Activated naive CD4-positive, alpha-beta T cell treated with anti-CD3 and anti-CD28 coated beads, Interleukin-2, amount 50 U/mL, for 16 hours (primary cell): ENCODE measurements around the gene GSTM5.
A peak's percentile ranks its signal among the peaks of the same experiment; 100 is the strongest.
"Not testable (repeated sequence)": the region's sequence is repeated elsewhere in the genome, so short reads cannot be mapped to it uniquely, and the experiment has no call there.

Source experiments
- DNase-seq: peaks from one replicate; pipeline ENCODE4 v3.0.0-alpha.2; 2020

GSTM5 gene

GRCh38 chr1:109762821-109763645, 51.0 kb downstream of the GSTM5 start:
- DNase-seq = peak; percentile 0

DNA sequence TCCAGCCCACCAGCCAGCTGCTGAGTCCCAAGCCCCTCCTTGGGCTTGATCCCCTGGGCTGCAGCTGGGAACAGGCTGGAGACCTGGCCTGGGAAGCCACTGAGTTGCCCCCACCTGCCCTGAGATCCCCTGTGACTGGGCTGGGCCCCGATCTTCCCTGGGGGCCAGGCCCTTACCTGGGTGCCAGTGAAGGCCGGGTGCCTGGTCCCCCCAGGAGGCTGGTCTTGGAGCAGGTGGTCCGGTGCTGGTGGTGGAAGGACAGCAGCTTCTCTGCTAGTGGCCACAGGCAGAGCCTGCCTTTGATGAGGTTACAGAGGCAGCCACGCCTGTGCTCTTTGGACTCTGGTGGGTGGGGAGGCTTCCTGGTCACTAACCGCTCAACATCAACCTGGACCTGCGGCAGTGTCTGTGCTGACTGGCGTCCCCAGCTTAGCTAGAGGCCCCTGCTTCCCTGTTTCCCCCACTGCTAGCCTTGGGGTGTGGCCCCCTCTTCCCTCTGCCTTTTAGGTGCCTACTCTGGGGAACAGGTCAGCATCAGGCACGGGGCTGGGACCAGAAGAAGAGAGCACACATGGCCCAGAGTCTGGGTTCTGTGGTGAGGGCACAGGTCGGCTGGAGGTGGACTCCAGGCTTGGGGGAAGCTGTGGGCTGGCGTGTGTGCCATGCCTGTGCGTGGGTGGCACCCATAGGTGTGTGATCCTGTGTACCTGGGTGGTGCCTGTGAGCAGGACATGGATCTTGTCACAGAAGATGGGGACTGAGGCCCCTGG, 51.8 kb downstream of the GSTM5 start, which contains the start of gene EPS8L3:
TSS of gene EPS8L3 (minus strand) at position 278 of the 770 bp plus-strand sequence. CDS start 2,174 bp downstream, outside the sequence.
- DNase-seq = peak; percentile 5

DNA sequence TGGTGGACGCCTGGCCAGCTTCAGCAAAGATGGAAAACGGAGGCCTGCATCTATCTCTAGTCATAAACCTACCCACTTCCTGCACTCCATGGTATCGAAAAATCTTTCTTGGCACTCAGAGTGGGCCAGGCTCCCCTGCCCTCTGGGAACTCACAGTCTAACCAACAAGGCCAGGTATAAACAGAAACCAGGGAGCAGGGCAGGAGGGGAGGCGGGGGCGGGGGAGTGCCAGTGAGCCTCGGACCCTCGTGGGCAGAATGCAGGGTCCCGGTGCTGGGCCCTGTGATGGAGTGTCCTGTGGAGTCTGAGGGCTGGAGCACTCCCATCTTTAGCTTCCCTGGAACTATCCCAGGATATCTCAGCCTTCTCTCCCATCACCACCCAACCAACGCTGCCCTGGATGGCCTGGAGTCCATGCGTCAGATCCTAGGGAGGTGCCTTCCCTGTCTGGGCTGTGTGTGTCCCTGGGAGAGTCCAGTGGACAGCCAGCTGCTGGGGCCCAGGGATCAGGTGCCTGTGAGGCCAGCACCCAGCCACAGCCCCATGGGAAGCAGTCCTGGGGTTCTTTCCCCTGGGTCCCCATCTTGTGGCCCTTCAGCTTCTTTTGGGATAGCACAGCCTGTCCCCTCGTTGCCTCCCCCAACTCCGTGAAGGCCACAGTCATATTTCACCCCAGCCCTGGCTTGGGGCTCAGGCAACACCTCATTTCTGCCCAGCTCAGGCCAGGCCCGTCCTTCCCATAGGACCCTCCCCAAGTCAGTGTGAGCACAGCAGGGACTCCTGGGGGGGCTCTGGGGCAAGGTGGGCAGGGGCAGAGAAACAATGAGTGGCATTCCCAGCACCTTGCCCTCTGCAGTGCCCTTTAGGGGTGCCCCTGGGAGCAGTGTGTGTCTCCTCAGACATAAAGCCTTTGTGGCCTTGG, 52.8 kb downstream of the GSTM5 start:
- DNase-seq = peak; percentile 4

GRCh38 chr1:109765483-109765815, 53.4 kb downstream of the GSTM5 start:
- DNase-seq = no peak

- DNase-seq = peak; percentile 1
These were observed 54.0 kb downstream of the GSTM5 start for GRCh38 chr1:109765896-109766615.

- not testable (repeated sequence) for DNase-seq
These were observed 55.1 kb downstream of the GSTM5 start for GRCh38 chr1:109766991-109767636.
